ENCODE measurements around the gene SLC41A1.

DNA sequence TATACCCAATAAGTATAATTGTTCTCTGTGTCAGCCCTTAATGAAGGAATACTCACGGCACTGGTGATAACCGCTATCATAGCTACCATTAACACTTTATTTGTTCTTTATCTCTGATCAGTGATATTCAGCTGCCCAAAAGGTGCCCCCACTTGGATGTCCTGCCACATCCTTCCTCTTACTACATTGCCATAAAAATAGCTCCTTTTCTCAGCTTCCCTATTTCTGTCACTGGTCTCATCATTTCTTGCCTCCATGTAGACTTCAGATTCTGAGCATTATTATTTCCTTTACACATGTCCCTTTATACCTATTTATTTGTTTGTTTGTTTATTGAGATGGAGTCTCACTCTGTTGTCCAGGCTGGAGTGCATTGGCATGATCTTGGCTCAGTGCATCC lies 35.0 kb downstream of the SLC41A1 start:
- TF ChIP-seq EZH2 (IDR thresholded peaks at IDR 0.05; ENCODE audit: borderline replicate concordance, low read length) = no peak
- TF ChIP-seq CTCF (conservative IDR thresholded peaks at IDR 0.05 in 1 of 2, IDR thresholded peaks at IDR 0.05 in 1 of 2; ENCODE audit: extremely low read depth in 1 of 2, insufficient read depth in 1 of 2, low read depth in 1 of 2, low read length in 2 of 2) = no peak

Data from mammary epithelial cell (primary cell).